Endothelial cell of umbilical vein (primary cell): Measurements from ENCODE around the gene CCDC102B.

Experiments
- POLR2A ChIP-seq: IDR thresholded peaks from 2 replicates; pipeline ENCODE4 v1.6.1; 2012; ENCODE audit warnings: low read depth, mild to moderate bottlenecking, control low read depth, low read length
- TF ChIP-seq, protein P1 (sequence below), 2 donors: IDR thresholded peaks; 1 replicate in 1 of 2; 2 replicates in 1 of 2; pipeline ENCODE4 v1.5.1; 2011; ENCODE audit warnings: low read length in 2 of 2, mild to moderate bottlenecking in 2 of 2, moderate library complexity in 2 of 2, control low read depth in 1 of 2, inconsistent platforms in 1 of 2, low read depth in 1 of 2; ENCODE audit not compliant: insufficient read depth in 1 of 2; ENCODE audit errors: extremely low read depth in 1 of 2

GRCh38 chr18:68940754-68941153 lies 142.9 kb downstream of the CCDC102B start:
- TF ChIP-seq, protein P1, sequence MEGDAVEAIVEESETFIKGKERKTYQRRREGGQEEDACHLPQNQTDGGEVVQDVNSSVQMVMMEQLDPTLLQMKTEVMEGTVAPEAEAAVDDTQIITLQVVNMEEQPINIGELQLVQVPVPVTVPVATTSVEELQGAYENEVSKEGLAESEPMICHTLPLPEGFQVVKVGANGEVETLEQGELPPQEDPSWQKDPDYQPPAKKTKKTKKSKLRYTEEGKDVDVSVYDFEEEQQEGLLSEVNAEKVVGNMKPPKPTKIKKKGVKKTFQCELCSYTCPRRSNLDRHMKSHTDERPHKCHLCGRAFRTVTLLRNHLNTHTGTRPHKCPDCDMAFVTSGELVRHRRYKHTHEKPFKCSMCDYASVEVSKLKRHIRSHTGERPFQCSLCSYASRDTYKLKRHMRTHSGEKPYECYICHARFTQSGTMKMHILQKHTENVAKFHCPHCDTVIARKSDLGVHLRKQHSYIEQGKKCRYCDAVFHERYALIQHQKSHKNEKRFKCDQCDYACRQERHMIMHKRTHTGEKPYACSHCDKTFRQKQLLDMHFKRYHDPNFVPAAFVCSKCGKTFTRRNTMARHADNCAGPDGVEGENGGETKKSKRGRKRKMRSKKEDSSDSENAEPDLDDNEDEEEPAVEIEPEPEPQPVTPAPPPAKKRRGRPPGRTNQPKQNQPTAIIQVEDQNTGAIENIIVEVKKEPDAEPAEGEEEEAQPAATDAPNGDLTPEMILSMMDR (IDR thresholded peaks at IDR 0.05; ENCODE audit: extremely low read depth in 1 of 2, insufficient read depth in 1 of 2, low read depth in 1 of 2, low read length in 2 of 2) = no peak
- no peak for TF ChIP-seq POLR2A
